T-helper 2 cell treated with Interferon-gamma antibody and Interleukin-4, amounts not matched to agents 5 μg/mL and 100 μg/mL, for 36 hours (primary cell): Measurements from ENCODE around the gene PDXDC1.
"Not testable (repeated sequence)": the region's sequence is repeated elsewhere in the genome, so short reads cannot be mapped to it uniquely, and the experiment has no call there.

ENCODE experiments used
- DNase-seq: peaks from one replicate; pipeline ENCODE4 v3.0.0; 2021; ENCODE audit warnings: low spot score
- H3K27ac Mint-ChIP-seq: one replicate; pipeline ENCODE4 v1.8.0; 2021; ENCODE audit warnings: mild to moderate bottlenecking, mixed read lengths
- H3K27me3 Mint-ChIP-seq: one replicate; pipeline ENCODE4 v1.8.0; 2021; ENCODE audit warnings: low read depth, mixed read lengths
- H3K36me3 Mint-ChIP-seq: one replicate; pipeline ENCODE4 v1.8.0; 2021; ENCODE audit warnings: low read depth, mixed read lengths
- H3K4me1 Mint-ChIP-seq: one replicate; pipeline ENCODE4 v1.8.0; 2021; ENCODE audit warnings: low read depth, mixed read lengths
- H3K4me3 Mint-ChIP-seq: one replicate; pipeline ENCODE4 v1.8.0; 2022; ENCODE audit warnings: mild to moderate bottlenecking, moderate library complexity, mixed read lengths
- H3K9me3 Mint-ChIP-seq: one replicate; pipeline ENCODE4 v1.8.0; 2021; ENCODE audit warnings: mixed read lengths

Gene PDXDC1

GRCh38 chr16:15168303-15168702, 193.5 kb downstream of the PDXDC1 start:
- not testable (repeated sequence) for DNase-seq, H3K27ac Mint-ChIP-seq, H3K4me1 Mint-ChIP-seq, H3K27me3 Mint-ChIP-seq, H3K4me3 Mint-ChIP-seq, H3K36me3 Mint-ChIP-seq, H3K9me3 Mint-ChIP-seq

GRCh38 chr16:15168953-15169652, 194.3 kb downstream of the PDXDC1 start:
- not testable (repeated sequence) for H3K4me1 Mint-ChIP-seq, H3K4me3 Mint-ChIP-seq, DNase-seq, H3K27me3 Mint-ChIP-seq, H3K36me3 Mint-ChIP-seq, H3K27ac Mint-ChIP-seq, H3K9me3 Mint-ChIP-seq

GRCh38 chr16:15179909-15180308, 205.1 kb downstream of the PDXDC1 start:
- H3K27ac Mint-ChIP-seq, H3K4me1 Mint-ChIP-seq, DNase-seq, H3K36me3 Mint-ChIP-seq, H3K27me3 Mint-ChIP-seq, H3K9me3 Mint-ChIP-seq, H3K4me3 Mint-ChIP-seq: not testable (repeated sequence)

GRCh38 chr16:15180946-15181345, 206.1 kb downstream of the PDXDC1 start:
- not testable (repeated sequence) for H3K4me1 Mint-ChIP-seq, H3K9me3 Mint-ChIP-seq, H3K27me3 Mint-ChIP-seq, H3K27ac Mint-ChIP-seq, H3K4me3 Mint-ChIP-seq, DNase-seq, H3K36me3 Mint-ChIP-seq

- not testable (repeated sequence) for H3K4me1 Mint-ChIP-seq, DNase-seq, H3K4me3 Mint-ChIP-seq, H3K27me3 Mint-ChIP-seq, H3K27ac Mint-ChIP-seq, H3K36me3 Mint-ChIP-seq, H3K9me3 Mint-ChIP-seq
Observed at GRCh38 chr16:15184000-15184399, 209.2 kb downstream of the PDXDC1 start.
